Activated CD8-positive, alpha-beta T cell treated with anti-CD3 and anti-CD28 coated beads, Interleukin-2, amount 10 ng/mL, durations not matched to agents 7 days and 5 days (primary cell): Measurements from ENCODE around the gene PIM3. TPM values are rescaled to one million over a fixed set of nuclear protein-coding genes. Genes with fewer than 3 reads are reported as not detected.
A peak's percentile ranks its signal among the peaks of the same experiment; 100 is the strongest.

Source experiments
- ATAC-seq: fragments of 150-1000 bp; cut with Tn5 transposase; one replicate; pipeline ENCODE4 v1.10.0; 2021; ENCODE audit warnings: moderate library complexity
- CTCF ChIA-PET: fragments of 350-600 bp; sonication (Branson Sonifier 250); formaldehyde crosslinking; loops from one replicate; lab custom pipeline; 2021; ENCODE audit warnings: antibody characterized with exemption; lab: Charles Lee
- POLR2A ChIA-PET: fragments of 350-600 bp; sonication (Branson Sonifier 250); formaldehyde crosslinking; loops from one replicate; lab custom pipeline; 2021; ENCODE audit warnings: antibody characterized with exemption; lab: Charles Lee
- DNase-seq: peaks from one replicate; pipeline ENCODE4 v3.0.0-alpha.2; 2020
- H3K27ac Mint-ChIP-seq: one replicate; pipeline ENCODE4 v1.8.0; 2021; ENCODE audit warnings: mild to moderate bottlenecking, mixed read lengths
- H3K27me3 Mint-ChIP-seq: one replicate; pipeline ENCODE4 v1.8.0; 2021; ENCODE audit warnings: low read depth, mixed read lengths
- H3K36me3 Mint-ChIP-seq: one replicate; pipeline ENCODE4 v1.8.0; 2021; ENCODE audit warnings: low read depth, mixed read lengths
- H3K4me1 Mint-ChIP-seq: one replicate; pipeline ENCODE4 v1.8.0; 2021; ENCODE audit warnings: low read depth, mixed read lengths
- H3K4me3 Mint-ChIP-seq: one replicate; pipeline ENCODE4 v1.8.0; 2021; ENCODE audit warnings: mild to moderate bottlenecking, mixed read lengths
- H3K9me3 Mint-ChIP-seq: one replicate; pipeline ENCODE4 v1.8.0; 2022; ENCODE audit warnings: mixed read lengths; ENCODE audit not compliant: insufficient read depth
- total RNA-seq, 2 experiments: library from RNA; stranded (reverse); gene quantifications; one replicate each; pipeline ENCODE4 v1.2.3, GENCODE V29; 2021

Gene PIM3
- 10 to 100 TPM; 45.1 to 45.7 TPM for total RNA-seq

DNA sequence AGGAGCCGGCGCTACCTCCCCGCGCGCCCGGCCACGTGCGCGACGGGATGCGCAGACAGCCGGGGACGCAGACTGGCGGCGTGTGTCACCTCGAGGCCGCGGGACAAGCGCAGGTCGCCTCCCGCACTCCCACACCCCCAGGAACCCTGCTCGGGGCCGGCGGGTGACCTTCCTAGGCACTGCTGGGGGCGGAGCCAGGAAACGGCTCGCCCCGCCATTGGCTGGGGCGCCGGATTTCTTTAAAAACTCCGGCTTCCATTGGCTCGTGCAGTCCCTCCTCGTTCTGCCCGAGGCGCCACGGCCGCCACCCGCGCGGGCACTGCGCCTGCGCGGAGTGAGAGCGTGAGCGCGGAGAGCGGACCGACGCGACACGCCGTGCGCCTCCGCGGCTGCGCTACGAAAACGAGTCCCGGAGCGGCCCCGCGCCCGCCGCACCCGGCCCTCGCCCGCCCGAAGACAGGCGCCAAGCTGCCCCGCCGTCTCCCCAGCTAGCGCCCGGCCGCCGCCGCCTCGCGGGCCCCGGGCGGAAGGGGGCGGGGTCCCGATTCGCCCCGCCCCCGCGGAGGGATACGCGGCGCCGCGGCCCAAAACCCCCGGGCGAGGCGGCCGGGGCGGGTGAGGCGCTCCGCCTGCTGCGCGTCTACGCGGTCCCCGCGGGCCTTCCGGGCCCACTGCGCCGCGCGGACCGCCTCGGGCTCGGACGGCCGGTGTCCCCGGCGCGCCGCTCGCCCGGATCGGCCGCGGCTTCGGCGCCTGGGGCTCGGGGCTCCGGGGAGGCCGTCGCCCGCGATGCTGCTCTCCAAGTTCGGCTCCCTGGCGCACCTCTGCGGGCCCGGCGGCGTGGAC is at the start of gene PIM3:
TSS of gene PIM3 (plus strand) at position 614 of the 846 bp plus-strand sequence. CDS start at position 790, 176 bp downstream.
- CTCF ChIA-PET, result interaction anchor here (1.2 kb wide), 1 partner anchor 24 kb away, joined by 3 read pairs; no protein-coding TSS in a partner anchor
- Mint-ChIP-seq H3K9me3 (no peaks in the 10 kb centered on the region), H3K4me3 (peak within 1 kb of the TSS; percentile 88), H3K36me3 (peaks cover 30% of the 10 kb centered on the region), H3K27me3 (no peaks in the 10 kb centered on the region), H3K27ac (peak within 1 kb of the TSS; percentile 86), H3K4me1 (peaks cover 31% of the 10 kb centered on the region)
- ATAC-seq (peak; percentile 86), DNase-seq (peak; percentile 95)
- POLR2A ChIA-PET, result interaction anchor here (1.0 to 2.8 kb wide), 8 partner anchors 9 to 566 kb away, joined by 3 to 15 read pairs (median 4); no protein-coding TSS in a partner anchor

DNA sequence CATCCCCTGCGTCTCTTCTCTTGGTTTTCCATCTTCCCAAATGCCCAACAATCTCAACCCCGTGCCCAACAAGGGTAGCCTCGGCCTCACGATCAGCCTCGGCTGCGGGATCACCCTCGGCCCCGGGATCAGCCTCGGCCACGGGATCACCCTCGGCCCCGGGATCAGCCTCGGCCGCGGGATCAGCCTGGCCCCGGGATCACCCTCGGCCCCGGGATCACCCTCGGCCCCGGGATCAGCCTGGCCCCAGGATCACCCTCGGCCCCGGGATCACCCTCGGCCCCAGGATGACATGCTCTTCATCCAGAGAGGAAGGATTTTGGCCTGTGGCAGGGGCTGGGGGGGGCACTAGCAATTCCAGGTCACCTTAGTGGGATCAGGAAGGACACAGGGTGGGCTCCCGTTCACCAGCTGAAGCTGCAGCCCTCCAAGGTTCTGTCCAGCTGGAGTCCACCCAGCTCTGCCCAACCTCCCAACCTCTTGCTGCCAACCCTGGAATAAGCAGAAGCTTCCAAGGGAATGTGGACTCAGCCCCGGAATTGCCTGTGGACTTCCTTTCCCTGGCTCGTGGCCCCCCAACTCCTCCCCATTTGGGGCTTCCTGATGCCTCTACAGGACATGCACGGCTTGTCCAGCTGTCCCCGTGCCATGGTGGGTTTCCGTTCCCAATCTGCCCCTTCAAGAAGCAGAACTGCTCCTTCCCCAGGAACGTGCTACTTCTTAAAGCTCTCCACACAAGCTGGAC is 48.5 kb upstream of the PIM3 start:
- CTCF ChIA-PET, result interaction anchor here (0.8 kb wide), 1 partner anchor 119 kb away, joined by 3 read pairs; no protein-coding TSS in a partner anchor
- Mint-ChIP-seq H3K27ac (no peak overlapping the region), H3K36me3 (peaks cover 33% of the 10 kb centered on the region)

DNA sequence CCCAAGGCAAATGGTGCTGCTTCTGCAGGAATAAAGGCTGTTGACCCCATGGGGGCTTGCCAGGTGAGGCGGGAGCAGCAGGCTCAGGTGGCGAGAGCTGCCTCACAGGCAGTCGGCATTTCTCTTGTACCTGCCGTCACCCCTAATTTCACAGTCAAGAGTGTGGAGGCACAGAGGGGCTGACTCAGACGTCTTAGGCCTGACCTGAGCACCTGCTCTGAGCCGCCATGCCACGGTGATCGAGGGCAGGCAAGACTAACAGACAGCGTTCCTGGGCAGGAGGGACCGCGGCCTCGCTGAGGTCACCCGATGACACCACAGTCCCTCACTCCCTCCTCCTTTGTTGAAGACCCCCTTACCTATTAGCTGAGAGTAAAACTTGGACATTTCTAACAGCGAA is 47.5 kb upstream of the PIM3 start:
- no peak for ATAC-seq
- POLR2A ChIA-PET, result no interaction called here
- no peak overlapping the region for H3K27ac Mint-ChIP-seq
- DNase-seq, result no peak
- H3K36me3 Mint-ChIP-seq, result peaks cover 23% of the 10 kb centered on the region
- no peak overlapping the region for H3K4me3 Mint-ChIP-seq
- CTCF ChIA-PET, result interaction anchor here (0.8 kb wide), 1 partner anchor 118 kb away, joined by 3 read pairs; no protein-coding TSS in a partner anchor
- no peaks in the 10 kb centered on the region for H3K9me3 Mint-ChIP-seq
- peaks cover 13% of the 10 kb centered on the region for H3K4me1 Mint-ChIP-seq
- no peaks in the 10 kb centered on the region for H3K27me3 Mint-ChIP-seq

More for the DNA sequence above, 48.5 kb upstream of the PIM3 start:
- no peaks in the 10 kb centered on the region for H3K9me3 Mint-ChIP-seq
- DNase-seq (no peak), ATAC-seq (no peak)
- no peak overlapping the region for H3K4me3 Mint-ChIP-seq
- peaks cover 9% of the 10 kb centered on the region for H3K4me1 Mint-ChIP-seq
- H3K27me3 Mint-ChIP-seq, result no peaks in the 10 kb centered on the region
- POLR2A ChIA-PET, result no interaction called here

DNA sequence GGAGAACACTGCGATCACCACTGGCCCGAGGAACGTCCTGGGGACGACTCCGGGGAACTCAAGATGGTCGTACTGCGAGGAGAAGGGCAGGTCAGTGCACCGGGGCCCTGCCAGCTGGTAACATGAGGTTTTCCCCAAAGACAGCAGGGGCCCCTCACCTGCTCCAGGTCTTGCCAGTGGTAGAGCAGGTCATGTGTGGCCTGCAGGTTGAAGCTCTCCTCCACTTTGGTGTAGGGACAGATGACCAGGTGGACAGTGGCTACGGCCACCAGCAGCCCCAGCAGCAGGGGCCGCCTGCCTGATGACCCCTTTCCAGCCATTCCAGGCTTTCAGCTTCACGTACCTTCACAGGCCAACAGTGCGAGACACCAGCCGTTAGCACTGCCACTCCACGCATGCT is 47.1 kb upstream of the PIM3 start:
- DNase-seq, result no peak
- ATAC-seq, result no peak
- CTCF ChIA-PET, result no interaction called here
- Mint-ChIP-seq H3K36me3 (peaks cover 22% of the 10 kb centered on the region), H3K4me1 (peaks cover 13% of the 10 kb centered on the region), H3K27ac (no peak overlapping the region), H3K9me3 (no peaks in the 10 kb centered on the region), H3K4me3 (no peak overlapping the region), H3K27me3 (no peaks in the 10 kb centered on the region)
- POLR2A ChIA-PET, result no interaction called here

DNA sequence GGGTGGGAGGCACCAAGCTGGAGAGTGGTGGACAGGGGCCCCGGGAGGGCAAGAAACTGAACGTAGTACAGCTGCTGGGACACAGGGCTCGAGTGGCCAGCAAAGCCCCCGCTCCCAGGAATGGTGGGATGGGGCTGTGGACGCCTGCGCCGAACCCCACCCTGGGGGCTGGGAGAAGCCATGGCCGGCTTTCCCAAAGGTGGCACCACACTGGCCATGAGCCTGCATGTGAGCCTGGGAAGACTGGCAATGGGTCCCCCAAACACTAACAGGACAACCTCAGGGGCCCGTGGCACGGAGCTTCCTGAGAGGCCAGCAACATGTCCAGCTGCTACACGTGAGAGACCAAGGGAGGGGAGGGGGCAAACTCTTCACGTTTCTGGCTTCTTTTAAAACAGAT is 46.3 kb upstream of the PIM3 start:
- DNase-seq (no peak), ATAC-seq (no peak)
- H3K27me3 Mint-ChIP-seq, result no peaks in the 10 kb centered on the region
- H3K9me3 Mint-ChIP-seq, result no peaks in the 10 kb centered on the region
- peaks cover 18% of the 10 kb centered on the region for H3K36me3 Mint-ChIP-seq
- ChIA-PET POLR2A (no interaction called here), CTCF (interaction anchor here (1.3 kb wide), 1 partner anchor 147 kb away, joined by 4 read pairs; no protein-coding TSS in a partner anchor)
- H3K27ac Mint-ChIP-seq, result no peak overlapping the region
- H3K4me1 Mint-ChIP-seq, result peaks cover 13% of the 10 kb centered on the region
- no peak overlapping the region for H3K4me3 Mint-ChIP-seq

DNA sequence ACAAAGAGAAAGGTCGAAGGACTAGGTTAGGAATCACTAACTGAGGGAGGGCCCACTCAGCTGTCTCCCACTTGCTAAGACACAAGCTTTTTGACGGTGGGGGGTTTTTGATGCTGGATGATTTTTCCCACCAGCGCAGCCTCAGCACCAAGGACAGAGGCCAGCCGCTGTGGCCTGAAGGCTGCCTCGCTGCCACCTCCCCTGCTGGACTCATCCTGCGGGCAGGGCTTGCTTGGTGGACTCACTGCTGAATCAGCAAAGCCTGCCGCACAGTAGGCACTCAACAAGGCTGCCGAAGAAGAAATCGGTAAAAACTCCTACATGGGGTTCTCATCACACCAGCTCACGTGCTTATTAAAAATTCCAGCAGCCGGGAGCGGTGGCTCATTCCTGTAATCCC is 45.0 kb upstream of the PIM3 start:
- CTCF ChIA-PET, result interaction anchor here (1.0 to 1.3 kb wide), 2 partner anchors 8 to 148 kb away, joined by 3 to 4 read pairs; no protein-coding TSS in a partner anchor
- DNase-seq, result no peak
- Mint-ChIP-seq H3K27ac (no peak overlapping the region), H3K9me3 (no peaks in the 10 kb centered on the region), H3K36me3 (peaks cover 22% of the 10 kb centered on the region), H3K4me1 (peaks cover 26% of the 10 kb centered on the region), H3K4me3 (no peak overlapping the region), H3K27me3 (no peaks in the 10 kb centered on the region)
- POLR2A ChIA-PET, result interaction anchor here (1.1 kb wide), 1 partner anchor 10 kb away, joined by 3 read pairs; no protein-coding TSS in a partner anchor
- no peak for ATAC-seq

DNA sequence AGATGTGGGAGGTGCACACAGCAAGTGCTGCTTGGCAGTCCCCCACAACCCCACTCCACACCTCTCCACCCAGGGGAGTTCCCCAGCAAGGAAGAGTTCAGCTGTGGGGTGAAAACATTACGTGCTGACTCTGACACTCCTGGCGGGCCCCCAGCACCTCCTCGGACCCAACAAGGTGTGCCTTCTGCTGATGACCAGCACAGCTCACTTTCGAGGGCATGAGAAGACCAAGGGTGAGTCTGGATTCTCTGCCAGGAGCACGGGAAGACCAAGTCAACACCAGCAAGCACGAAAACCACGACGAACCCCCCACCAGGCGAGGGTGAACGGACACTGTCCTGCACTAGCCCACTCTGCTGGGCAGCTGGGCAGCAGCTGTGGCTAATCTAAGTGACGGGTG is 43.7 kb upstream of the PIM3 start:
- Mint-ChIP-seq H3K27ac (peak overlapping the region; percentile 85), H3K4me3 (peak overlapping the region; percentile 81), H3K36me3 (peaks cover 27% of the 10 kb centered on the region), H3K27me3 (no peaks in the 10 kb centered on the region), H3K9me3 (no peaks in the 10 kb centered on the region), H3K4me1 (peaks cover 27% of the 10 kb centered on the region)
- ChIA-PET POLR2A (interaction anchor here (0.7 kb wide), 1 partner anchor 9 kb away, joined by 4 read pairs; no protein-coding TSS in a partner anchor), CTCF (interaction anchor here (0.6 to 1.0 kb wide), 2 partner anchors 114 to 125 kb away, joined by 3 read pairs; no protein-coding TSS in a partner anchor)
- DNase-seq (no peak), ATAC-seq (no peak)

DNA sequence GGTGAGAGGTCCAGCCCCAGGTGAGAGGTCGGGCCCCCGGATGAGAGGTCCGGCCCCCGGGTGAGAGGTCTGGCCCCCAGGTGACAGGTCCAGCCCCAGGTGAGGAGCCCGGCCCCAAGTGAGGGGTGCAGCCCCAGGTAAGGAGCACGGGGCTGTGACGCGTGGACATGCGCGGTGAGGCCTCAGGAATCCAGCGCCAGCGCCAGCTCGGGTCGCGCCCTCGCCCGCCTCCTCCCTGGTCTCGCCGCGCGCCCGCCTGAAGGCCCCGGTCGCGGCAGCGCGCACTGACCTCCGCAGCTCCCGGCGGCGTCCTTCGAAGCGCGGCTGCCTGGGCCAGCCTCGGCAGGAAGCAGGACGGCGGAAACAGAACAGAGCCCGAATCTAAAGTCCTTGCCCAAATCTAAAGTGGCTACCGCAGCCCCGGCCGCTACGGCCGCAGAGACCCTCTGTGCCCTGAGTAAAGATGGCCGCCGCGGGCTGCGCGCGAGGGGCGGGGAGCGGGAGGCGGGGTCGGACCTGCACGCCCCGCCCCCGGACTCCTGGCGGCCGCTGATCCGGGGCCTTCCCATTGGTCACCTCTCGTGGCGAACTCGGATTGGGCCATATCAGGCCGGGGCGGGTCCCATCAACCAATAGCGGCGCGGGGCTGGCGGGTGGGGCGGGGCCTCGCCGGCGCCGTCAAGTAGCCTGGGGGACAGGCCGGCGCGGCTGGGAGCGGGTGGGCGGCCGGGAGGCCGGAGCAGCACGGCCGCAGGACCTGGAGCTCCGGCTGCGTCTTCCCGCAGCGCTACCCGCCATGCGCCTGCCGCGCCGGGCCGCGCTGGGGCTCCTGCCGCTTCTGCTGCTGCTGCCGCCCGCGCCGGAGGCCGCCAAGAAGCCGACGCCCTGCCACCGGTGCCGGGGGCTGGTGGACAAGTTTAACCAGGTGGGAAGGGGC is 42.3 kb upstream of the PIM3 start, which contains the start of the genes ALG12 and CRELD2:
TSS of gene ALG12 (minus strand) at position 465 of the 937 bp plus-strand sequence. CDS start 4,673 bp downstream, outside the sequence.
TSS of gene CRELD2 (plus strand) at position 661 of the 937 bp plus-strand sequence. CDS start at position 797, 136 bp downstream.
- H3K9me3 Mint-ChIP-seq, result no peaks in the 10 kb centered on the region
- peaks cover 31% of the 10 kb centered on the region for H3K4me1 Mint-ChIP-seq
- POLR2A ChIA-PET, result interaction anchor here (0.6 to 1.7 kb wide), 6 partner anchors 18 to 273 kb away, joined by 3 to 7 read pairs (median 4); no protein-coding TSS in a partner anchor
- no peaks in the 10 kb centered on the region for H3K27me3 Mint-ChIP-seq
- peak within 1 kb of the TSS; percentile 88 for H3K27ac Mint-ChIP-seq
- DNase-seq (peak; percentile 98), ATAC-seq (peak; percentile 98)
- H3K36me3 Mint-ChIP-seq, result peaks cover 29% of the 10 kb centered on the region
- peak within 1 kb of the TSS; percentile 81 for H3K4me3 Mint-ChIP-seq
- CTCF ChIA-PET, result interaction anchor here (0.7 to 1.2 kb wide), 2 partner anchors 112 to 160 kb away, joined by 3 to 4 read pairs; no protein-coding TSS in a partner anchor

DNA sequence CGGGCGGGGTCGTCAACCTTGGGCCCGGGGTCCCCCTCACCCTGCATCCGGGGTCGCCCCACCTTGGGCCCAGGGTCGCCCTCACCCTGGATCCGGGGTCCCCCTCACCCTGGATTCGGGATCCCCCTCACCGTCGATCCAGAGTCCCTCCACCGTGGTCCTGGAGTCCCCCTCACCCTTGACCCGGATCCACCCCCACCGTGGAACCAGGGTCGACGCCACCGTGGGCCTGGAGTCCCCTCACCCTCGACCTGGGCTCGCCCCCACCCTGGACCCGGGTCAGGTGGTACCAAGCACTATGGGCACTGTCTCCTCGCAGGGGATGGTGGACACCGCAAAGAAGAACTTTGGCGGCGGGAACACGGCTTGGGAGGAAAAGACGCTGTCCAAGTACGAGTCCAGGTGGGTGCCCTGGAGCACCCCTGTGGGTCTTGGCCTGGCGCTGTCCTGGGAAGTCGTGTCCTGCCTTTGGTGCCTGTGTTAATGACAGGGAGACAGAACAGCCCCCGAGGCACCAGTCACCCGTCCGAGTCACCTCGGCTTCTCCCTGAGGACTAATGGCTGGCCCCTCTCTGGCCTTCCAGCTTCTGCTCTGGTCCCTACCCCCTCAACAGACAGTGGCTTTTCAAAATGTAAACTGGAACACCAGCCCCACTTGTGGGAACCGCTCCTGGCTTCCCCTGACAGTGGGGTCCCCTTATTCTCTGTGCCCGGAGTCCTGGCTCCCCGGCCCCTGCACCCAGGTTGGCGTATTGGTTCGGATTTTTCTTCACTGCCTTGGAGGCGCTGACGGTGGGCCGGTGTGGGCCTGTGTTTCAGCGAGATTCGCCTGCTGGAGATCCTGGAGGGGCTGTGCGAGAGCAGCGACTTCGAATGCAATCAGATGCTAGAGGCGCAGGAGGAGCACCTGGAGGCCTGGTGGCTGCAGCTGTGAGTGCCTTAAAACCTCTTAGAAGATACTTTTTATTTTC is 41.4 kb upstream of the PIM3 start:
- no peaks in the 10 kb centered on the region for H3K27me3 Mint-ChIP-seq
- no peak for ATAC-seq
- POLR2A ChIA-PET, result interaction anchor here (1.0 to 1.7 kb wide), 3 partner anchors 44 to 93 kb away, joined by 3 to 7 read pairs (median 3); no protein-coding TSS in a partner anchor
- H3K36me3 Mint-ChIP-seq, result peaks cover 31% of the 10 kb centered on the region
- H3K4me3 Mint-ChIP-seq, result peak overlapping the region; percentile 75
- CTCF ChIA-PET, result interaction anchor here (1.1 kb wide), 1 partner anchor 151 kb away, joined by 4 read pairs; no protein-coding TSS in a partner anchor
- H3K4me1 Mint-ChIP-seq, result peaks cover 39% of the 10 kb centered on the region
- peak overlapping the region; percentile 70 for H3K27ac Mint-ChIP-seq
- H3K9me3 Mint-ChIP-seq, result no peaks in the 10 kb centered on the region
- no peak for DNase-seq
